ENCODE measurements around the gene SLC28A2.

Gene SLC28A2

DNA sequence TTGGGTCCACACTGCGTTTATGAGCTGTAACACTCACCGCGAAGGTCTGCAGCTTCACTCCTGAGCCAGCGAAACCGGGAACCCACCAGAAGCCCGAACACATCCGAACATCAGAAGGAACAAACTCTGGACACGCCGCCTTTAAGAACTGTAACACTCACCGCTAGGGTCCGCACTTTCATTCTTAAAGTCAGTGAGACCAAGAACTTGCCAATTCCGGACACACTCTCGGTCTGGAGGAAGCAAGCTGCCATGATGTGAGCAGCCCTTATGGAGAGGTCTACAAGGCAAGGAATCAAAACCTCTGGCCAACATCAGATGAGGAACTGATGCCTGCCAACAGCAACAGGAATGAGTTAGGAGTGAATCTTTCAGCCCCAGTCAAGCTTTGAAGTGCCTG, 62.9 kb downstream of the SLC28A2 start:
- DNase-seq (ENCODE audit: insufficient read length, low spot score) (no peak), FAIRE-seq (no peak)
- TF ChIP-seq, protein P1, sequence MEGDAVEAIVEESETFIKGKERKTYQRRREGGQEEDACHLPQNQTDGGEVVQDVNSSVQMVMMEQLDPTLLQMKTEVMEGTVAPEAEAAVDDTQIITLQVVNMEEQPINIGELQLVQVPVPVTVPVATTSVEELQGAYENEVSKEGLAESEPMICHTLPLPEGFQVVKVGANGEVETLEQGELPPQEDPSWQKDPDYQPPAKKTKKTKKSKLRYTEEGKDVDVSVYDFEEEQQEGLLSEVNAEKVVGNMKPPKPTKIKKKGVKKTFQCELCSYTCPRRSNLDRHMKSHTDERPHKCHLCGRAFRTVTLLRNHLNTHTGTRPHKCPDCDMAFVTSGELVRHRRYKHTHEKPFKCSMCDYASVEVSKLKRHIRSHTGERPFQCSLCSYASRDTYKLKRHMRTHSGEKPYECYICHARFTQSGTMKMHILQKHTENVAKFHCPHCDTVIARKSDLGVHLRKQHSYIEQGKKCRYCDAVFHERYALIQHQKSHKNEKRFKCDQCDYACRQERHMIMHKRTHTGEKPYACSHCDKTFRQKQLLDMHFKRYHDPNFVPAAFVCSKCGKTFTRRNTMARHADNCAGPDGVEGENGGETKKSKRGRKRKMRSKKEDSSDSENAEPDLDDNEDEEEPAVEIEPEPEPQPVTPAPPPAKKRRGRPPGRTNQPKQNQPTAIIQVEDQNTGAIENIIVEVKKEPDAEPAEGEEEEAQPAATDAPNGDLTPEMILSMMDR (IDR thresholded peaks at IDR 0.05; ENCODE audit: insufficient read depth, missing control alignments) = no peak

DNA sequence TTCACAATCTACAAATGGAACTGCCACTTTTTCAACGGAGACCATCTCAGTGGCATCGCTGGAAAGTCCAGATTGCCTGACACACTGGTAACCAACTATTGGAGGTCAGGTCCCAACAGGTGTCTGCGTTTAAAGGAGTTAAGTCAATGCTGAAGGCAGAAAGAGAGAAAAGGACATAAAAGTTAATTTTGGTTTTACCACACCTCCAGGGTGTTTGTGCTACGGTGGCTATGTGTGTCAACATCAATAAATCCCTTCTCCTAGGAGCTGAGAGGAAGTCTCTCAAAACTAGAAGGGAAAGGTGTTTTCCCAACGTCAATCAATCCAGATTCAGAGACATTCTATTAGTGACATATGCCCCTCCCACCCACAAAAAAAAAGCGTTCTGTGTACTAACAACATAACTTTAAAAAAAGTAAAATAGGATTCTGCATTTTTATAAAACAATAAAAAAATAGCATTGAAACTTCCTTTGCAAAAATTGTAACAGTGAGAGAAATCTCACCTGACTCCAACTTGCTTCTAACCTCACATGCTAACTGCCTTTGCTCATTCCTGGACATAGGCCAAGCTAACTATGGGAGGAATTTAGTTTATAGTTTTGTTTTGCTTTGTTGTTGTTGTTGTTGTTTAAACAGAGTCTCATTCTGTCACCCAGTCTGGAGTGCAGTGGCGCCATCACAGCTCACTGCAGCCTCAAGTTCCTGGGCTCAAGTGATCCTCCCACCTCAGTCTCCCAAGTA, 67.6 kb downstream of the SLC28A2 start:
- no peak for DNase-seq (ENCODE audit: insufficient read length, low spot score)
- no peak for FAIRE-seq
- TF ChIP-seq, protein P1 (IDR thresholded peaks at IDR 0.05; ENCODE audit: insufficient read depth, missing control alignments) = no peak

DNA sequence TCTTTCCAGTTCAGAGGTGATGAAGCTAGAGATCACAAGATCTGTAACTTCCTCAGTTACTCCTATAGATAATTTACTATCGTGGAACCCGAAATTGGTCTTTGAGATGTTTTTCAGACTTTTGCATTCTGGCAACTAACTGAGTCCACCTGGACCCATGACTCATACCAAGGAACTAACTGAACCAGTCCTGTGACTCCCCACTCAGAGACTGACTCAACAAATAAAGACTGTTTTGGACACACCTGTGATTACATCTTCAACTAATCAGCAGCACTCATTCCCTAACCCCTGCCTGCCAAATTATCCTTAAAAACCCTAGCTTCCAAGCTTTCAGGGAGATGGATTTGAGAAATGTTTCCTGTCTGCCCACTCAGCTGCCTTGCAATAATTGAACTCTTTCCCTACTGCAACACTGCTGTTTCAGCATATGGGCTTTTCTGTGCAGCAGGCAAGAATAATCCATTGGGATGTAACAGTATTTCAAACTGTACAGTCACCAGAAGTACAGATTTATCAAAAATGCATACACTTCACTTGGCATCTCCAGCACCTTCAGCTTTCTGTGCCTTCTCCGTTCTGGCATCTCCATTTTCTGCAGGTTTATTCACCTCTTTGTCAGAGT, 68.7 kb downstream of the SLC28A2 start:
- FAIRE-seq (no peak), DNase-seq (ENCODE audit: insufficient read length, low spot score) (no peak)
- TF ChIP-seq, protein P1 (IDR thresholded peaks at IDR 0.05; ENCODE audit: insufficient read depth, missing control alignments) = no peak

DNA sequence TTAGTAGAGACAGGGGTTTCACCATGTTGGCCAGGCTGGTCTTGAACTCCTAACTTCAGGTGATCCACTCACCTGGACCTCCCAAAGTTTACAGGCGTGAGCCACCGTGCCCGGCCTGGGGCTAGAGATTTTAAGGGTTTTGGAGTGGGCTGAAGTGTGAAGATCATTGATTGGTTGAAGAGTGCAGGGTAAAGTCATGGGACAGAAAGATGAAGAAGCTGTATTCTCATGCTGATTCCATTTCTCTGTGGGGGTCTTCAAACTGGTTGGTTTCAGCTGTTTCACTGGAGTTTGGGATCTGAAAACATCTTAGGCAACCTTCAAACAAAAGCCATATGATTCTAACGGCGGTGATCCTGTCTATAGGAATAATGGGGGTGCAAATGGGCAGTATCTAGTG, 74.2 kb downstream of the SLC28A2 start:
- no peak for DNase-seq (ENCODE audit: insufficient read length, low spot score)
- TF ChIP-seq, protein P1 (IDR thresholded peaks at IDR 0.05; ENCODE audit: insufficient read depth, missing control alignments) = no peak
- FAIRE-seq = no peak

DNA sequence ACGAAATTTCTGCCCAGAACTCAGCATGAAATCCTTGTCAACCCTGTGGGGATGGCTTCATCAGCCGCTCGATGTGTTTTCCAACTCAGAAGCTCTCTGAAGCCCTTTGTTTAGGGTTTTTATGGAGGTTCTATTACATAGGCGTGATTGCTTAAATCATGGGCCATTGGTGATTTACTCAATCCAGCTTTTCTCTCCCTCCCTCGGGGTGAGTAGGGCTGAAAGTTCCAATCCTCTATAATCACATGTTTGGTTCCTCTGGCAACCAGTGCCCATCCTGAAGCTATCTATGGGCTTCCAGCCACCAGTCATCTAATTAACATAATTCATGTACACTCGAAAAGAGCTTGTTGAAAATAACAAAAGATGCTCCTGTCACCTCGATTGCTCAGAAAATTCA, 74.7 kb downstream of the SLC28A2 start:
- DNase-seq (ENCODE audit: insufficient read length, low spot score) = no peak
- no peak for FAIRE-seq
- TF ChIP-seq, protein P1 (IDR thresholded peaks at IDR 0.05; ENCODE audit: insufficient read depth, missing control alignments) = no peak

All from D721Med (cell line).